C4-2B (cell line): Measurements from ENCODE around the gene LRRC49.

Experiments used
- ZFX ChIP-seq: fragments of 450-650 bp; IDR thresholded peaks from 2 replicates; pipeline ENCODE4 v1.6.1; 2017
- TF ChIP-seq, protein P1 (sequence below): fragments of 450-650 bp; conservative IDR thresholded peaks from 2 replicates; pipeline ENCODE4 v1.5.1; 2017; ENCODE audit warnings: mild to moderate bottlenecking

DNA sequence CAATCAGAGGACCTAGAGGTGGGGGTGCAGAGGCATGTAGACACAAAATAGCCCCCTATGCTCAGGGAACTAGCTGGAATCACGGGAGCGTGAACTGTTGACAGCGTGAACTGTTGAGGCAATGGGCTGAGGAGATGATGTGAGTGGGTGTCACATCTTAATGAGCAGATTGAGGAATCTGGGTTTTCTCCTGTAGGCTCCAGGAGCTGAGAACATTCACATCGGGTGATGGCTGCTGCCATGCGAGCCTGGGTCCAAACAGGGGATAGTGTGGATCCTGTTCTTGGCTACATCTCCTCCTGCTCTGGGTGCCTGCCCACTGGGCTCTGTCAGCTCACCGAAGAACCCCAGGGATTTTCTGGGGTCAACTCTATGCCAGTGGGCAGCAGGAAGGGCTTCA, 40.7 kb upstream of the LRRC49 start:
- TF ChIP-seq ZFX, result no peak
- TF ChIP-seq, protein P1, sequence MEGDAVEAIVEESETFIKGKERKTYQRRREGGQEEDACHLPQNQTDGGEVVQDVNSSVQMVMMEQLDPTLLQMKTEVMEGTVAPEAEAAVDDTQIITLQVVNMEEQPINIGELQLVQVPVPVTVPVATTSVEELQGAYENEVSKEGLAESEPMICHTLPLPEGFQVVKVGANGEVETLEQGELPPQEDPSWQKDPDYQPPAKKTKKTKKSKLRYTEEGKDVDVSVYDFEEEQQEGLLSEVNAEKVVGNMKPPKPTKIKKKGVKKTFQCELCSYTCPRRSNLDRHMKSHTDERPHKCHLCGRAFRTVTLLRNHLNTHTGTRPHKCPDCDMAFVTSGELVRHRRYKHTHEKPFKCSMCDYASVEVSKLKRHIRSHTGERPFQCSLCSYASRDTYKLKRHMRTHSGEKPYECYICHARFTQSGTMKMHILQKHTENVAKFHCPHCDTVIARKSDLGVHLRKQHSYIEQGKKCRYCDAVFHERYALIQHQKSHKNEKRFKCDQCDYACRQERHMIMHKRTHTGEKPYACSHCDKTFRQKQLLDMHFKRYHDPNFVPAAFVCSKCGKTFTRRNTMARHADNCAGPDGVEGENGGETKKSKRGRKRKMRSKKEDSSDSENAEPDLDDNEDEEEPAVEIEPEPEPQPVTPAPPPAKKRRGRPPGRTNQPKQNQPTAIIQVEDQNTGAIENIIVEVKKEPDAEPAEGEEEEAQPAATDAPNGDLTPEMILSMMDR, result no peak
